ENCODE data around the gene TUBB3. TPM values are rescaled to one million over a fixed set of nuclear protein-coding genes. Genes with fewer than 3 reads are reported as not detected.

Gene TUBB3
- total and polyA plus RNA-seq, 2 of the 8 experiments (the other 6 are each of a cell fraction or from before 2014, with no cell fraction given): 275 to 393 TPM

DNA sequence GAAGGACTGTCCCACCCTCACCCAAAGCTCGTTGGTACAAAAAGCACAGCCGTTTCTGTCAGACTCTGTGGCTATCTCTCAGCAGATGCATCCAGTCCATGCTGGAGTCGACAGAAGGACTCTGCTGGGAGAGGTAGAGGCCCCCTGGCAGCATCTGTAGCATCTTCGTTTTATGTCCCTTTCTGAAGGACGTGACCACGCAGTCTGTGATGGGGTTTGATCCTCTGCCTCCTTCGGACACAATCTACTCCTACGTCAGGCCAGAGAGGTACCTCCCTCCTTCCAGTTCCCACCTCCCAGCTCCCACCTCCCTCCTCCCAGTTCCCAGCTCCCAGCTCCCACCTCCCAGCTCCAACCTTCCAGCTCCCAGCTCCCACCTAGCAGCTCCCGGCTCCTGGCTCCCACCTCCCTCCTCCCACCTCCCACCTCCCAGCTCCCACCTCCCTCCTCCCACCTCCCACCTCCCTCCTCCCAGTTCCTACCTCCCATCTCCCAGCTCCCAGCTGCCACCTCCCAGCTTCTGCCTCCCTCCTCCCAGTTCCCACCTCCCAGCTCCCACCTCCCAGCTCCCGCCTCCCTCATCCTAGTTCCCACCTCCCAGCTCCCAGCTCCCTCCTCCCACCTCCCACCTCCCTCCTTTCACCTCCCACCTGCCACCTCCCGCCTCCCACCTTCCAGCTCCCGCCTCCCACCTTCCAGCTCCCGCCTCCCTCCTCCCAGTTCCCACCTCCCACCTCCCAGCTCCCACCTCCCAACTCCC is 15.9 kb upstream of the TUBB3 start:
- no peak overlapping the region for H3K14ac ChIP-seq (ENCODE audit: insufficient read length)
- no peak overlapping the region for H2AFZ ChIP-seq (ENCODE audit: low read length)
- H3K79me1 ChIP-seq (ENCODE audit: low read depth, low read length): no peaks in the 10 kb centered on the region
- no peak overlapping the region for H3K4me2 ChIP-seq (ENCODE audit: insufficient read depth in 1 of 2, low read depth in 2 of 2, low read length in 2 of 2)
- no peak overlapping the region for H3K4ac ChIP-seq (replicated peaks; ENCODE audit: insufficient read length, low read depth, low read length)
- H2BK120ac ChIP-seq (replicated peaks; ENCODE audit: low read depth, low read length): no peak overlapping the region
- no peak overlapping the region for H3K18ac ChIP-seq (ENCODE audit: extremely low read depth, low read length)
- no peaks in the 10 kb centered on the region for H3K79me2 ChIP-seq (ENCODE audit: control insufficient read depth in 1 of 2, insufficient read depth in 2 of 2, low read length in 2 of 2)
- no peak overlapping the region for H4K5ac ChIP-seq (ENCODE audit: insufficient read length, low read depth, low read length)
- no peaks in the 10 kb centered on the region for H3K27me3 ChIP-seq (replicated peaks in 1 of 4; ENCODE audit: control insufficient read depth in 3 of 4, extremely low read depth in 1 of 4, insufficient read depth in 3 of 4, low read length in 3 of 4)
- no peaks in the 10 kb centered on the region for H4K20me1 ChIP-seq (replicated peaks in 1 of 2; ENCODE audit: control insufficient read depth in 1 of 2, insufficient read depth in 2 of 2, low read length in 2 of 2)
- H3K36me3 ChIP-seq (ENCODE audit: control insufficient read depth in 2 of 4, insufficient read depth in 4 of 4, low read length in 3 of 4): peaks cover 2 to 17% (median 9%) of the 10 kb centered on the region in 4 experiments; a peak in 7 of 8 replicates
- H3K9me3 ChIP-seq (ENCODE audit: insufficient read depth in 2 of 2, low read depth in 1 of 2, low read length in 1 of 2): peaks cover 0 to 19% of the 10 kb centered on the region in 2 experiments; a peak in 3 of 4 replicates
- no peak overlapping the region for H2BK5ac ChIP-seq (ENCODE audit: low read depth, low read length)
- DNase-seq (ENCODE audit: low read depth in 1 of 2, low spot score in 2 of 2): no peak
- no peaks in the 10 kb centered on the region; the same call in 1 of the 2 replicates for H3K23me2 ChIP-seq (ENCODE audit: low read depth, low read length)
- peaks cover 0 to 2% (median 0%) of the 10 kb centered on the region in 4 experiments; a peak in 4 of 7 replicates for H3K4me1 ChIP-seq (replicated peaks in 1 of 4; ENCODE audit: control insufficient read depth in 3 of 4, insufficient read depth in 4 of 4, low read length in 3 of 4)
- H2BK20ac ChIP-seq (ENCODE audit: low read length): no peak overlapping the region
- POLR2A ChIA-PET (ENCODE audit: partially characterized antibody): interaction anchor here (0.9 to 6.5 kb wide), 6 partner anchors 9 to 78 kb away, joined by 3 to 71 read pairs (median 4); partner anchors contain the start of genes MC1R, SPIRE2 and TUBB3
- no peak overlapping the region for H4K91ac ChIP-seq (replicated peaks; ENCODE audit: insufficient read length, low read length)
- no peak overlapping the region for H3K27ac ChIP-seq (ENCODE audit: low read depth, low read length)
- no peak for FAIRE-seq
- H3K4me3 ChIP-seq (ENCODE audit: extremely low read depth in 1 of 4, insufficient read depth in 2 of 4, low read depth in 3 of 4, low read length in 4 of 4): no peak overlapping the region
- 95% methylated on average over 6 of the region's 13 CpGs; no CpG with 5 or more reads in 1 of the 2 experiments for WGBS, 2 experiments (ENCODE audit: extremely low coverage in 1 of 2, insufficient coverage in 1 of 2, insufficient read length in 1 of 2, insufficient replicate concordance in 2 of 2, low coverage in 1 of 2, low lambda C conversion rate in 2 of 2, missing lambda C conversion rate in 1 of 2)
- H3K23ac ChIP-seq (ENCODE audit: insufficient read length): no peak overlapping the region
- H3K9ac ChIP-seq (replicated peaks in 1 of 4; ENCODE audit: extremely low read depth in 1 of 4, low read depth in 3 of 4, low read length in 3 of 4): no peak overlapping the region; a peak in 1 of 7 replicates
- no peak overlapping the region for H2BK15ac ChIP-seq (ENCODE audit: low read length)
- H2BK12ac ChIP-seq (ENCODE audit: low read depth, low read length): no peak overlapping the region
- no peak overlapping the region for H2AK5ac ChIP-seq (ENCODE audit: low read depth, low read length)
- H4K8ac ChIP-seq (ENCODE audit: extremely low read depth, insufficient read depth, low read length): no peak overlapping the region
- H3K56ac ChIP-seq (replicated peaks; ENCODE audit: insufficient read length, low read depth, low read length): no peak overlapping the region
- CTCF ChIA-PET (ENCODE audit: partially characterized antibody): interaction anchor here (3.7 to 5.9 kb wide), 3 partner anchors 12 to 46 kb away, joined by 18 to 70 read pairs (median 41); partner anchors contain the start of genes MC1R and TUBB3
- TF ChIP-seq BACH1 (IDR thresholded peaks at IDR 0.05; ENCODE audit: low read length) (no peak), RXRA (IDR thresholded peaks at IDR 0.05; ENCODE audit: insufficient read depth, low read depth, low read length) (no peak), POU5F1 (IDR thresholded peaks at IDR 0.05; ENCODE audit: low read depth, low read length) (no peak), CHD2 (IDR thresholded peaks at IDR 0.05; ENCODE audit: low read length) (no peak), HDAC6 (IDR thresholded peaks at IDR 0.05; ENCODE audit: low read depth, low read length) (no peak), GABPA (IDR thresholded peaks at IDR 0.05; ENCODE audit: borderline replicate concordance, insufficient read depth, low read length) (no peak), CBX8 (IDR thresholded peaks at IDR 0.05; ENCODE audit: borderline replicate concordance, low read depth, low read length) (no peak)
- TF ChIP-seq, protein P1, sequence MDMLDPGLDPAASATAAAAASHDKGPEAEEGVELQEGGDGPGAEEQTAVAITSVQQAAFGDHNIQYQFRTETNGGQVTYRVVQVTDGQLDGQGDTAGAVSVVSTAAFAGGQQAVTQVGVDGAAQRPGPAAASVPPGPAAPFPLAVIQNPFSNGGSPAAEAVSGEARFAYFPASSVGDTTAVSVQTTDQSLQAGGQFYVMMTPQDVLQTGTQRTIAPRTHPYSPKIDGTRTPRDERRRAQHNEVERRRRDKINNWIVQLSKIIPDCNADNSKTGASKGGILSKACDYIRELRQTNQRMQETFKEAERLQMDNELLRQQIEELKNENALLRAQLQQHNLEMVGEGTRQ (IDR thresholded peaks at IDR 0.05; ENCODE audit: low read length): no peak
- TF ChIP-seq, protein P2, sequence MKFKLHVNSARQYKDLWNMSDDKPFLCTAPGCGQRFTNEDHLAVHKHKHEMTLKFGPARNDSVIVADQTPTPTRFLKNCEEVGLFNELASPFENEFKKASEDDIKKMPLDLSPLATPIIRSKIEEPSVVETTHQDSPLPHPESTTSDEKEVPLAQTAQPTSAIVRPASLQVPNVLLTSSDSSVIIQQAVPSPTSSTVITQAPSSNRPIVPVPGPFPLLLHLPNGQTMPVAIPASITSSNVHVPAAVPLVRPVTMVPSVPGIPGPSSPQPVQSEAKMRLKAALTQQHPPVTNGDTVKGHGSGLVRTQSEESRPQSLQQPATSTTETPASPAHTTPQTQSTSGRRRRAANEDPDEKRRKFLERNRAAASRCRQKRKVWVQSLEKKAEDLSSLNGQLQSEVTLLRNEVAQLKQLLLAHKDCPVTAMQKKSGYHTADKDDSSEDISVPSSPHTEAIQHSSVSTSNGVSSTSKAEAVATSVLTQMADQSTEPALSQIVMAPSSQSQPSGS (IDR thresholded peaks at IDR 0.05; ENCODE audit: low read length): no peak
